Spinal cord (tissue), 10 donors: Measurements from ENCODE around the gene ADAMTS20. TPM values are rescaled to one million over a fixed set of nuclear protein-coding genes. Genes with fewer than 3 reads are reported as not detected.

Source experiments
- DNase-seq, 6 donors: peaks; one replicate each; pipeline versions ENCODE4 v3.0.0 to v3.0.0-alpha.2; 2013 to 2015; ENCODE audit warnings: low spot score in 6 of 6, low read depth in 4 of 6
- H3K27ac ChIP-seq: one replicate; pipeline ENCODE4 v1.5.1; 2013; ENCODE audit warnings: low read depth, low read length, control low read depth
- H3K27me3 ChIP-seq: one replicate; pipeline ENCODE4 v1.6.1; 2013; ENCODE audit warnings: low read length; ENCODE audit not compliant: control insufficient read depth, insufficient read depth
- H3K36me3 ChIP-seq: one replicate; pipeline ENCODE4 v1.6.1; 2013; ENCODE audit warnings: low read length; ENCODE audit not compliant: control insufficient read depth, insufficient read depth
- H3K4me1 ChIP-seq: one replicate; pipeline ENCODE4 v1.6.1; 2013; ENCODE audit warnings: low read length; ENCODE audit not compliant: control insufficient read depth, insufficient read depth
- H3K4me3 ChIP-seq: one replicate; pipeline ENCODE4 v1.5.1; 2013; ENCODE audit warnings: low read depth, low read length, control low read depth
- H3K9me3 ChIP-seq: one replicate; pipeline ENCODE4 v1.6.1; 2013; ENCODE audit warnings: low read length; ENCODE audit not compliant: control insufficient read depth, insufficient read depth
- WGBS: methylation state at CpG from one replicate; pipeline ENCODE4 v1.1.5; 2013; ENCODE audit warnings: missing lambda C conversion rate; ENCODE audit not compliant: insufficient coverage; 5-methylcytosine and 5-hydroxymethylcytosine counted together
- polyA plus RNA-seq, 2 donors: library from polyadenylated mRNA; unstranded; fragments of 120-200 nt; gene quantifications; one replicate each; pipeline ENCODE4 v1.2.1, GENCODE V29; 2013; ENCODE audit not compliant: insufficient read length in 2 of 2
- total RNA-seq, 2 donors: library from RNA; depleted of rRNA in 1 of 2; stranded (reverse); fragments of 120-200 nt in 1 of 2; fragments of >200 nt in 1 of 2; gene quantifications; one replicate each; pipeline versions ENCODE4 v1.2.3 to v1.2.4, GENCODE V29; 2013 to 2014
- donor health status: healthy.

Gene ADAMTS20
- total and polyA plus RNA-seq, 4 donors: 0.44 to 0.69 (median 0.48) TPM

GRCh38 chr12:43310596-43310995 lies 241.4 kb downstream of the ADAMTS20 start:
- Histone ChIP-seq H3K4me1 (no peaks in the 10 kb centered on the region), H3K27me3 (no peaks in the 10 kb centered on the region), H3K9me3 (no peaks in the 10 kb centered on the region), H3K4me3 (no peak overlapping the region), H3K27ac (no peak overlapping the region), H3K36me3 (no peaks in the 10 kb centered on the region)
- no peak for DNase-seq

GRCh38 chr12:43309959-43310358 lies 242.0 kb downstream of the ADAMTS20 start:
- WGBS: 100% methylated on average over 1 of the region's 3 CpGs
- H3K4me1 ChIP-seq: no peaks in the 10 kb centered on the region
- H3K27ac ChIP-seq: no peak overlapping the region
- H3K4me3 ChIP-seq: no peak overlapping the region
- no peaks in the 10 kb centered on the region for H3K9me3 ChIP-seq
- DNase-seq: no peak
- H3K27me3 ChIP-seq: no peaks in the 10 kb centered on the region
- H3K36me3 ChIP-seq: no peaks in the 10 kb centered on the region

GRCh38 chr12:43308776-43309175 lies 243.2 kb downstream of the ADAMTS20 start:
- Histone ChIP-seq H3K4me3 (no peak overlapping the region), H3K9me3 (no peaks in the 10 kb centered on the region), H3K36me3 (no peaks in the 10 kb centered on the region), H3K4me1 (no peaks in the 10 kb centered on the region), H3K27ac (no peak overlapping the region), H3K27me3 (no peaks in the 10 kb centered on the region)
- 100% methylated on average over 1 of the region's 3 CpGs for WGBS
- DNase-seq: no peak

- no peak overlapping the region for H3K4me3 ChIP-seq
- H3K27me3 ChIP-seq: no peaks in the 10 kb centered on the region
- no CpG with 5 or more reads among the region's 2 CpGs for WGBS
- H3K9me3 ChIP-seq: no peaks in the 10 kb centered on the region
- no peaks in the 10 kb centered on the region for H3K36me3 ChIP-seq
- no peak for DNase-seq
- H3K27ac ChIP-seq: no peak overlapping the region
- no peaks in the 10 kb centered on the region for H3K4me1 ChIP-seq
These were observed 244.9 kb downstream of the ADAMTS20 start for GRCh38 chr12:43307126-43307525.

- no peak overlapping the region for H3K27ac ChIP-seq
- no peaks in the 10 kb centered on the region for H3K36me3 ChIP-seq
- no peaks in the 10 kb centered on the region for H3K9me3 ChIP-seq
- no CpG with 5 or more reads among the region's 3 CpGs for WGBS
- no peaks in the 10 kb centered on the region for H3K4me1 ChIP-seq
- H3K27me3 ChIP-seq: no peaks in the 10 kb centered on the region
- no peak for DNase-seq
- no peak overlapping the region for H3K4me3 ChIP-seq
These were observed 245.9 kb downstream of the ADAMTS20 start for GRCh38 chr12:43306066-43306465.

GRCh38 chr12:43305065-43305464 lies 246.9 kb downstream of the ADAMTS20 start:
- Histone ChIP-seq H3K27ac (no peak overlapping the region), H3K4me1 (no peaks in the 10 kb centered on the region), H3K4me3 (no peak overlapping the region), H3K9me3 (no peaks in the 10 kb centered on the region), H3K36me3 (no peaks in the 10 kb centered on the region), H3K27me3 (no peaks in the 10 kb centered on the region)
- no CpG with 5 or more reads among the region's 2 CpGs for WGBS
- DNase-seq: no peak

Other genes starting within 250 kb of the ADAMTS20 start
- 10 to 100 TPM; 21.4 to 27.1 TPM for gene PUS7L, start 206.6 kb upstream of the ADAMTS20 start, total RNA-seq
- gene PUS7L, start 206.6 kb upstream of the ADAMTS20 start, polyA plus RNA-seq: 10 to 100 TPM; 10.9 to 13.5 TPM
- 10 to 100 TPM; 12.7 to 18.5 TPM for gene IRAK4, start 206.7 kb upstream of the ADAMTS20 start, total RNA-seq
- gene IRAK4, start 206.7 kb upstream of the ADAMTS20 start, polyA plus RNA-seq: 1 to 10 TPM; 9.8 to 10.0 TPM